HepG2 (cell line): Measurements from ENCODE around the gene MMP24OS. TPM values are rescaled to one million over a fixed set of nuclear protein-coding genes. Genes with fewer than 3 reads are reported as not detected.

Source experiments
- ATAD3A ChIP-seq: sonication (generic); formaldehyde crosslinking; IDR thresholded peaks from 2 replicates; pipeline ENCODE4 v1.4.0; 2020; ENCODE audit warnings: missing genetic modification reagents
- CREB3 ChIP-seq: sonication (generic); formaldehyde crosslinking; IDR thresholded peaks from 2 replicates; pipeline ENCODE4 v1.5.0; 2020; ENCODE audit warnings: missing genetic modification reagents
- FOSL2 ChIP-seq: sonication (generic); formaldehyde crosslinking; IDR thresholded peaks from 2 replicates; pipeline ENCODE4 v1.4.0; 2020; ENCODE audit warnings: missing genetic modification reagents
- HNF1B ChIP-seq: sonication (generic); formaldehyde crosslinking; IDR thresholded peaks from 2 replicates; pipeline ENCODE4 v1.5.1; 2020; ENCODE audit warnings: mild to moderate bottlenecking, moderate library complexity, missing genetic modification reagents
- IRF9 ChIP-seq: sonication (generic); formaldehyde crosslinking; IDR thresholded peaks from 2 replicates; pipeline ENCODE4 v1.8.0; 2022; ENCODE audit warnings: missing genetic modification reagents, mild to moderate bottlenecking, borderline replicate concordance
- KLF11 ChIP-seq: IDR thresholded peaks from 2 replicates; pipeline ENCODE4 v1.6.1; 2016; ENCODE audit warnings: missing compliant biosample characterization
- KLF13 ChIP-seq: sonication (generic); formaldehyde crosslinking; IDR thresholded peaks from 2 replicates; pipeline ENCODE4 v1.4.0; 2020; ENCODE audit warnings: mild to moderate bottlenecking, missing genetic modification reagents
- MBNL3 ChIP-seq: fragments of 250-450 bp; sonication (Bioruptor Pico); conservative IDR thresholded peaks from 2 replicates; pipeline ENCODE4 v1.8.0; 2022; ENCODE audit warnings: mild to moderate bottlenecking, inconsistent platforms
- MIER3 ChIP-seq: IDR thresholded peaks from 2 replicates; pipeline ENCODE4 v1.6.1; 2016; ENCODE audit warnings: missing compliant biosample characterization, borderline replicate concordance
- NFE2L1 ChIP-seq: sonication (generic); formaldehyde crosslinking; IDR thresholded peaks from 2 replicates; pipeline ENCODE4 v1.4.0; 2020; ENCODE audit warnings: missing genetic modification reagents, mild to moderate bottlenecking, borderline replicate concordance
- PAF1 ChIP-seq: IDR thresholded peaks from 2 replicates; pipeline ENCODE4 v1.6.1; 2016; ENCODE audit warnings: missing genetic modification reagents, missing compliant biosample characterization
- PHF5A ChIP-seq: IDR thresholded peaks from one replicate; pipeline ENCODE4 v1.6.1; 2018; ENCODE audit warnings: low read depth, missing genetic modification reagents; ENCODE audit not compliant: unreplicated experiment
- TFAP4 ChIP-seq: sonication (generic); IDR thresholded peaks from 2 replicates; pipeline ENCODE4 v1.6.1; 2016; ENCODE audit warnings: low read depth, borderline replicate concordance
- WIZ ChIP-seq: sonication (generic); formaldehyde crosslinking; IDR thresholded peaks from 2 replicates; pipeline ENCODE4 v1.5.1; 2020; ENCODE audit warnings: mild to moderate bottlenecking, missing genetic modification reagents
- ZMYM4 ChIP-seq: sonication (generic); formaldehyde crosslinking; IDR thresholded peaks from 2 replicates; pipeline ENCODE4 v1.8.1; 2023; ENCODE audit warnings: mild to moderate bottlenecking, missing genetic modification reagents
- ZNF230 ChIP-seq: sonication (generic); formaldehyde crosslinking; IDR thresholded peaks from 2 replicates; pipeline ENCODE4 v1.4.0; 2020; ENCODE audit warnings: mild to moderate bottlenecking, missing genetic modification reagents
- ZNF597 ChIP-seq: sonication (generic); formaldehyde crosslinking; IDR thresholded peaks from 2 replicates; pipeline ENCODE4 v1.5.0; 2020; ENCODE audit warnings: missing genetic modification reagents
- ZNF646 ChIP-seq: sonication (generic); formaldehyde crosslinking; IDR thresholded peaks from 2 replicates; pipeline ENCODE4 v1.9.0; 2021; ENCODE audit warnings: mild to moderate bottlenecking, missing genetic modification reagents
- ZNF678 ChIP-seq: sonication (generic); formaldehyde crosslinking; IDR thresholded peaks from 2 replicates; pipeline ENCODE4 v1.4.0; 2020; ENCODE audit warnings: mild to moderate bottlenecking, missing genetic modification reagents
- ZNF7 ChIP-seq: IDR thresholded peaks from 2 replicates; pipeline ENCODE4 v1.6.1; 2016; ENCODE audit warnings: missing biosample characterization, missing genetic modification reagents
- polyA plus RNA-seq, 8 experiments: library from polyadenylated mRNA; depleted of rRNA in 3 of 8; stranded (reverse) in 7 of 8; unstranded in 1 of 8; fragments of >200 nt; fragmentation: Illumina TruSeq in 4 of 8; extraction: Trizol in 4 of 8; gene quantifications; 2 replicates each; pipeline versions ENCODE4 v1.2.1 to v1.2.3, GENCODE V29; 2011 to 2016; ENCODE audit warnings: low read depth in 4 of 8, missing spikeins in 1 of 8, mixed read lengths in 1 of 8; ENCODE audit not compliant: insufficient read depth in 1 of 8
- total RNA-seq, 5 experiments: library from RNA; depleted of rRNA; stranded (reverse); fragments of >200 nt; fragmentation: Illumina TruSeq; extraction: Trizol; gene quantifications; 2 replicates each; pipeline ENCODE4 v1.2.3, GENCODE V29; 2016; ENCODE audit warnings: low read depth in 1 of 5

Gene MMP24OS
- total and polyA plus RNA-seq, 2 of the 13 experiments (the other 11 are each of a cell fraction or from before 2014, with no cell fraction given), result 6.0 to 8.5 TPM

GRCh38 chr20:35326740-35327073, 48.8 kb upstream of the MMP24OS start (continued):
- TF ChIP-seq MIER3 (CRISPR knock-in tag) (no peak), ZNF7 (CRISPR knock-in tag) (no peak), FOSL2 (CRISPR knock-in tag) (no peak), ZNF597 (CRISPR knock-in tag) (no peak), ZNF646 (CRISPR knock-in tag) (no peak), KLF11 (no peak), TFAP4 (no peak), NFE2L1 (CRISPR knock-in tag) (no peak), ZNF678 (peak; percentile 36; the same call in 1 of the 2 replicates), KLF13 (CRISPR knock-in tag) (no peak), CREB3 (no peak), HNF1B (CRISPR knock-in tag) (no peak), ZNF230 (CRISPR knock-in tag) (peak; percentile 25; the same call in 1 of the 2 replicates), IRF9 (CRISPR knock-in tag) (0 out of 2 replicates have a peak, but pooled peaks have one; percentile 34), PHF5A (CRISPR knock-in tag) (no peak), MBNL3 (CRISPR knock-in tag) (no peak), PAF1 (CRISPR knock-in tag) (no peak), ATAD3A (CRISPR knock-in tag) (no peak), ZMYM4 (no peak), WIZ (no peak)
